IMR-90 (cell line): ENCODE measurements around the gene PLCB4. TPM values are rescaled to one million over a fixed set of nuclear protein-coding genes. Genes with fewer than 3 reads are reported as not detected.

Experiments used
- ATAC-seq: fragments of 200-7000 bp; cut with Tn5 transposase; 2 replicates; pipeline ENCODE4 v1.9.1; 2020; ENCODE audit warnings: low read depth, mild to moderate bottlenecking, moderate library complexity
- BruUV-seq: library from RNA; stranded (reverse); fragments of 400-500 nt; replicated peaks from 2 replicates; lab custom pipeline; 2021; lab: Mats Ljungman, UMichigan
- CTCF ChIA-PET: fragments of 300-600 bp; formaldehyde crosslinking; extraction: SDS; loops from one replicate; lab custom pipeline; 2021; ENCODE audit warnings: antibody characterized with exemption; lab: Yijun Ruan, JAX
- POLR2A ChIA-PET: fragments of 300-600 bp; sonication (Branson Sonifier 250); formaldehyde crosslinking; loops from one replicate; lab custom pipeline; 2022; ENCODE audit warnings: antibody characterized with exemption; ENCODE audit not compliant: unreplicated experiment; lab: Charles Lee
- DNase-seq: peaks from one replicate; pipeline ENCODE4 v3.0.0; 2013
- H2AFZ ChIP-seq: replicated peaks from 2 replicates; pipeline ENCODE3; 2013; ENCODE audit warnings: low read length, mild to moderate bottlenecking; ENCODE audit not compliant: poor library complexity
- H2AK5ac ChIP-seq: 2 replicates; pipeline ENCODE4 v1.6.1; 2013; ENCODE audit warnings: low read depth, low read length, inconsistent platforms
- H2AK9ac ChIP-seq: replicated peaks from 2 replicates; pipeline ENCODE3; 2013; ENCODE audit warnings: mild to moderate bottlenecking, low read depth, low read length, moderate library complexity; ENCODE audit not compliant: poor library complexity
- H2BK120ac ChIP-seq: 2 replicates; pipeline ENCODE4 v1.6.1; 2013; ENCODE audit warnings: low read depth, low read length, inconsistent platforms
- H2BK15ac ChIP-seq: 3 replicates; pipeline ENCODE4 v1.6.1; 2013; ENCODE audit warnings: low read depth, low read length, inconsistent platforms
- H2BK20ac ChIP-seq: 2 replicates; pipeline ENCODE4 v1.6.1; 2013; ENCODE audit warnings: low read depth, mild to moderate bottlenecking, inconsistent platforms, low read length, moderate library complexity
- H2BK5ac ChIP-seq: 2 replicates; pipeline ENCODE4 v1.6.1; 2013; ENCODE audit warnings: mild to moderate bottlenecking, low read depth, low read length, inconsistent platforms; ENCODE audit not compliant: poor library complexity, severe bottlenecking
- H3K14ac ChIP-seq: replicated peaks from 2 replicates; pipeline ENCODE4 v1.6.1; 2013; ENCODE audit warnings: low read depth, low read length, inconsistent platforms
- H3K18ac ChIP-seq: 2 replicates; pipeline ENCODE4 v1.6.1; 2013; ENCODE audit warnings: low read depth, low read length, control low read depth
- H3K23ac ChIP-seq: 2 replicates; pipeline ENCODE4 v1.6.1; 2013; ENCODE audit warnings: low read depth, low read length, inconsistent platforms
- H3K27ac ChIP-seq: 2 replicates; pipeline ENCODE4 v1.5.1; 2013; ENCODE audit warnings: mild to moderate bottlenecking, control low read depth, low read length; ENCODE audit not compliant: insufficient read depth
- H3K27me3 ChIP-seq: 2 replicates; pipeline ENCODE4 v1.6.1; 2013; ENCODE audit warnings: low read length; ENCODE audit not compliant: control insufficient read depth, insufficient read depth
- H3K36me3 ChIP-seq: 2 replicates; pipeline ENCODE4 v1.6.1; 2013; ENCODE audit warnings: low read length, mixed read lengths; ENCODE audit not compliant: control insufficient read depth, insufficient read depth
- H3K4ac ChIP-seq: 2 replicates; pipeline ENCODE4 v1.6.1; 2013; ENCODE audit warnings: low read depth, low read length, inconsistent platforms
- H3K4me1 ChIP-seq: 2 replicates; pipeline ENCODE4 v1.6.1; 2013; ENCODE audit warnings: low read length, mixed read lengths; ENCODE audit not compliant: control insufficient read depth, insufficient read depth
- H3K4me2 ChIP-seq: 2 replicates; pipeline ENCODE4 v1.6.1; 2013; ENCODE audit warnings: low read depth, mild to moderate bottlenecking, control low read depth, low read length, moderate library complexity
- H3K4me3 ChIP-seq: 2 replicates; pipeline ENCODE4 v1.5.1; 2013; ENCODE audit warnings: low read depth, mild to moderate bottlenecking, control low read depth, low read length, moderate library complexity; ENCODE audit not compliant: insufficient read depth
- H3K56ac ChIP-seq: 2 replicates; pipeline ENCODE4 v1.6.1; 2013; ENCODE audit warnings: low read length, inconsistent platforms; ENCODE audit not compliant: insufficient read depth; ENCODE audit errors: extremely low read depth
- H3K79me1 ChIP-seq, 2 experiments: 2 replicates each; pipeline ENCODE4 v1.6.1; 2013; ENCODE audit warnings: low read length in 2 of 2, inconsistent platforms in 1 of 2, low read depth in 1 of 2
- H3K9ac ChIP-seq: 2 replicates; pipeline ENCODE4 v1.6.1; 2013; ENCODE audit warnings: low read depth, low read length, control low read depth
- H3K9me1 ChIP-seq: 2 replicates; pipeline ENCODE4 v1.6.1; 2013; ENCODE audit warnings: low read length, inconsistent platforms; ENCODE audit not compliant: insufficient read depth
- H3K9me3 ChIP-seq: 2 replicates; pipeline ENCODE4 v1.6.1; 2013; ENCODE audit warnings: low read length; ENCODE audit not compliant: control insufficient read depth, insufficient read depth
- H4K20me1 ChIP-seq: 2 replicates; pipeline ENCODE4 v1.6.1; 2013; ENCODE audit warnings: low read length, inconsistent platforms; ENCODE audit not compliant: insufficient read depth
- H4K5ac ChIP-seq: 2 replicates; pipeline ENCODE4 v1.6.1; 2013; ENCODE audit warnings: mild to moderate bottlenecking, low read depth, low read length, control low read depth
- H4K8ac ChIP-seq, 2 experiments: 2 replicates each; pipeline ENCODE4 v1.6.1; 2013; ENCODE audit warnings: low read depth in 2 of 2, low read length in 2 of 2, control low read depth in 1 of 2, inconsistent platforms in 1 of 2
- H4K91ac ChIP-seq: 2 replicates; pipeline ENCODE4 v1.6.1; 2013; ENCODE audit warnings: low read depth, low read length, inconsistent platforms; ENCODE audit not compliant: insufficient read depth
- CEBPB ChIP-seq: IDR thresholded peaks from 2 replicates; pipeline ENCODE4 v1.6.1; 2012; ENCODE audit warnings: low read depth, low read length, improper control_type of control experiment
- FOS ChIP-seq: fragments of 150-350 bp; IDR thresholded peaks from 2 replicates; pipeline ENCODE4 v1.6.1; 2016; ENCODE audit warnings: low read depth, low read length
- MAZ ChIP-seq: IDR thresholded peaks from 2 replicates; pipeline ENCODE4 v1.6.1; 2012; ENCODE audit warnings: low read depth, mild to moderate bottlenecking, low read length, improper control_type of control experiment, moderate library complexity, borderline replicate concordance
- MXI1 ChIP-seq: IDR thresholded peaks from 2 replicates; pipeline ENCODE4 v1.6.1; 2012; ENCODE audit warnings: low read depth, mild to moderate bottlenecking, low read length, moderate library complexity, borderline replicate concordance
- RAD21 ChIP-seq: IDR thresholded peaks from 2 replicates; pipeline ENCODE4 v1.6.1; 2012; ENCODE audit warnings: low read length, improper control_type of control experiment
- RCOR1 ChIP-seq: IDR thresholded peaks from 2 replicates; pipeline ENCODE4 v1.6.1; 2012; ENCODE audit warnings: mild to moderate bottlenecking, low read length, improper control_type of control experiment; ENCODE audit not compliant: insufficient replicate concordance
- USF2 ChIP-seq: fragments of 150-350 bp; IDR thresholded peaks from 2 replicates; pipeline ENCODE4 v1.6.1; 2017; ENCODE audit warnings: mild to moderate bottlenecking, antibody characterized with exemption, low read length, low read depth
- WGBS, 2 experiments: methylation state at CpG; one replicate each; pipeline versions ENCODE4 v1.1.5 to v1.1.7; 2013; ENCODE audit warnings: missing lambda C conversion rate in 2 of 2; ENCODE audit not compliant: insufficient read length in 1 of 2; ENCODE audit errors: extremely low coverage in 2 of 2; 5-methylcytosine and 5-hydroxymethylcytosine counted together
- dilution Hi-C: fragments of 300-500 bp; cut with HindIII; formaldehyde crosslinking; loops from one replicate; pipeline ENCODE4 v1.14.3; 2018; ENCODE audit warnings: low sequenced_read_pairs; ENCODE audit not compliant: unreplicated experiment
- in situ Hi-C: fragments of 300-500 bp; cut with MboI; formaldehyde crosslinking; loops from 3 replicates; pipeline ENCODE4 v1.14.3; 2019; ENCODE audit warnings: low sequenced_read_pairs, inconsistent platforms, mixed read lengths
- intact Hi-C: fragments of 100-400 bp; cut with micrococcal nuclease; formaldehyde crosslinking; loops from 2 replicates; pipeline ENCODE4 v1.10.0; 2022
- polyA plus RNA-seq, 3 experiments: library from polyadenylated mRNA; depleted of rRNA; stranded (reverse); fragments of >200 nt; gene quantifications; 2 replicates each; pipeline ENCODE4 v1.2.3, GENCODE V29; 2012; ENCODE audit warnings: low replicate concordance in 1 of 3
- total RNA-seq: library from RNA; depleted of rRNA; stranded (reverse); fragments of >200 nt; gene quantifications from 2 replicates; pipeline ENCODE4 v1.2.3, GENCODE V29; 2012

Gene PLCB4
- total and polyA plus RNA-seq, 2 of the 4 experiments (the other 2 are of a cell fraction) = 12.5 to 24.0 TPM

- H3K27me3 ChIP-seq = no peaks in the 10 kb centered on the region
- 0 out of 2 replicates have a peak overlapping the region, but pooled peaks have one; percentile 11 for H3K23ac ChIP-seq
- TF ChIP-seq CEBPB (peak; percentile 62), MAZ (peak; percentile 21; the same call in 1 of the 2 replicates), RCOR1 (peak; percentile 77), USF2 (no peak), MXI1 (no peak), FOS (peak; percentile 91; the same call in 1 of the 2 replicates), RAD21 (0 out of 2 replicates have a peak, but pooled peaks have one; percentile 18)
- H3K27ac ChIP-seq = no peak overlapping the region; the same call in 1 of the 2 replicates
- H3K9ac ChIP-seq = no peak overlapping the region
- no TSS peak for BruUV-seq
- peak overlapping the region; percentile 67 for H2BK120ac ChIP-seq
- peaks cover 13% of the 10 kb centered on the region for H3K4me1 ChIP-seq
- H4K91ac ChIP-seq = peak overlapping the region; percentile 82
- no peak overlapping the region for H2AFZ ChIP-seq
- in situ Hi-C loops = no loop called here
- DNase-seq = peak; percentile 94
- ATAC-seq = peak; percentile 86
- H4K20me1 ChIP-seq = no peaks in the 10 kb centered on the region
- 0 out of 2 replicates have a peak overlapping the region, but pooled peaks have one; percentile 54 for H3K56ac ChIP-seq
- peak overlapping the region; percentile 28; the same call in 1 of the 2 replicates for H4K5ac ChIP-seq
- peak overlapping the region; percentile 86 for H2BK5ac ChIP-seq
- no peak overlapping the region for H2AK9ac ChIP-seq
- intact Hi-C loops = loop anchor here (2.0 kb wide), 1 partner anchor 34 kb away; the partner anchor contains the start of gene PLCB4
- dilution Hi-C loops = no loop called here
- no CpG with 5 or more reads among the region's 3 CpGs for WGBS, 2 experiments
- CTCF ChIA-PET = no interaction called here
- H3K18ac ChIP-seq = peak overlapping the region; percentile 46; the same call in 1 of the 2 replicates
- no peaks in the 10 kb centered on the region for H3K36me3 ChIP-seq
- POLR2A ChIA-PET = no interaction called here
- H3K4ac ChIP-seq = peak overlapping the region; percentile 72; the same call in 1 of the 2 replicates
- peaks cover 8% of the 10 kb centered on the region for H3K9me1 ChIP-seq
- peak overlapping the region; percentile 69; the same call in 1 of the 2 replicates for H3K14ac ChIP-seq
- H3K79me1 ChIP-seq = peaks cover 0 to 11% of the 10 kb centered on the region in 2 experiments; a peak in 1 of 4 replicates
- H3K4me3 ChIP-seq = no peak overlapping the region
- peak overlapping the region; percentile 68; the same call in 2 of the 3 replicates for H2BK15ac ChIP-seq
- H3K4me2 ChIP-seq = no peak overlapping the region
- peak overlapping the region; percentile 71 for H2AK5ac ChIP-seq
- peak overlapping the region; percentile 81 for H2BK20ac ChIP-seq
- H3K9me3 ChIP-seq = no peaks in the 10 kb centered on the region; the same call in 1 of the 2 replicates
- peak overlapping the region; percentile 30 to 64; a peak in 3 of 4 replicates for H4K8ac ChIP-seq
Measured at GRCh38 chr20:9035126-9035525, 33.8 kb upstream of the PLCB4 start.
